Measurements from ENCODE around the gene TCTN1.
"Not testable (repeated sequence)": the region's sequence is repeated elsewhere in the genome, so short reads cannot be mapped to it uniquely, and the experiment has no call there.

The TCTN1 gene

GRCh38 chr12:110613771-110614684, at the start of gene TCTN1:
TSS of gene TCTN1 (plus strand) at chr12:110614129. CDS start at chr12:110614183, 54 bp downstream.
- peak; percentile 87 to 93 for DNase-seq (ENCODE audit: low read depth in 2 of 2, low spot score in 1 of 2)

- DNase-seq (ENCODE audit: low read depth in 2 of 2, low spot score in 1 of 2): no peak
Observed at GRCh38 chr12:110564471-110564991, 49.4 kb upstream of the TCTN1 start.

- no peak for DNase-seq (ENCODE audit: low read depth in 2 of 2, low spot score in 1 of 2)
Observed at GRCh38 chr12:110565894-110566871, 47.7 kb upstream of the TCTN1 start.

GRCh38 chr12:110566993-110567392, 46.9 kb upstream of the TCTN1 start:
- DNase-seq (ENCODE audit: low read depth in 2 of 2, low spot score in 1 of 2): no peak

- DNase-seq (ENCODE audit: low read depth in 2 of 2, low spot score in 1 of 2): no peak
Observed at GRCh38 chr12:110568752-110569151, 45.2 kb upstream of the TCTN1 start.

- not testable (repeated sequence) for DNase-seq (ENCODE audit: low read depth in 2 of 2, low spot score in 1 of 2)
Observed at GRCh38 chr12:110569838-110570237, 44.1 kb upstream of the TCTN1 start.

GRCh38 chr12:110570798-110571197, 43.1 kb upstream of the TCTN1 start:
- not testable (repeated sequence) for DNase-seq (ENCODE audit: low read depth in 2 of 2, low spot score in 1 of 2)

GRCh38 chr12:110574044-110574443, 39.9 kb upstream of the TCTN1 start:
- DNase-seq (ENCODE audit: low read depth in 2 of 2, low spot score in 1 of 2): no peak

GRCh38 chr12:110574717-110575230, 39.2 kb upstream of the TCTN1 start:
- not testable (repeated sequence) for DNase-seq (ENCODE audit: low read depth in 2 of 2, low spot score in 1 of 2)

GRCh38 chr12:110575326-110575725, 38.6 kb upstream of the TCTN1 start:
- no peak for DNase-seq (ENCODE audit: low read depth in 2 of 2, low spot score in 1 of 2)

- no peak for DNase-seq (ENCODE audit: low read depth in 2 of 2, low spot score in 1 of 2)
Observed at GRCh38 chr12:110576504-110576903, 37.4 kb upstream of the TCTN1 start.

GRCh38 chr12:110577864-110578693, 35.9 kb upstream of the TCTN1 start:
- no peak for DNase-seq (ENCODE audit: low read depth in 2 of 2, low spot score in 1 of 2)

- no peak for DNase-seq (ENCODE audit: low read depth in 2 of 2, low spot score in 1 of 2)
Observed at GRCh38 chr12:110578694-110579534, 35.0 kb upstream of the TCTN1 start.

GRCh38 chr12:110579535-110580253, 34.2 kb upstream of the TCTN1 start:
- no peak for DNase-seq (ENCODE audit: low read depth in 2 of 2, low spot score in 1 of 2)

- no peak for DNase-seq (ENCODE audit: low read depth in 2 of 2, low spot score in 1 of 2)
Observed at GRCh38 chr12:110581931-110582275, 32.0 kb upstream of the TCTN1 start.

GRCh38 chr12:110582276-110583136, 31.4 kb upstream of the TCTN1 start:
- DNase-seq (ENCODE audit: low read depth in 2 of 2, low spot score in 1 of 2): peak; percentile 69 to 74

- peak; percentile 92 to 94 for DNase-seq (ENCODE audit: low read depth in 2 of 2, low spot score in 1 of 2)
Observed at GRCh38 chr12:110583137-110584059, 30.5 kb upstream of the TCTN1 start, which contains the start of gene PPTC7. TSS of gene PPTC7 (minus strand) at chr12:110583318. CDS start at chr12:110583031, 287 bp downstream.

Data from stimulated activated CD8-positive, alpha-beta memory T cell treated with anti-CD3 and anti-CD28 coated beads, Interleukin-4, amount 100 ng/mL, for 4 hours (primary cell).